Left renal cortex interstitium (tissue), 4 donors: Measurements from ENCODE around the gene KATNAL2. TPM values are rescaled to one million over a fixed set of nuclear protein-coding genes. Genes with fewer than 3 reads are reported as not detected.
"Not testable (repeated sequence)": the region's sequence is repeated elsewhere in the genome, so short reads cannot be mapped to it uniquely, and the experiment has no call there.

ENCODE experiments used
- DNase-seq, 4 donors: peaks; one replicate each; pipeline ENCODE4 v3.0.0-alpha.2; 2013; ENCODE audit warnings: low read depth in 4 of 4, low spot score in 2 of 4, missing footprints in 1 of 4
- polyA plus RNA-seq, 4 donors: library from polyadenylated mRNA; unstranded; fragments of 120-200 nt; gene quantifications; one replicate each; pipeline ENCODE4 v1.2.1, GENCODE V29; 2013; ENCODE audit not compliant: insufficient read length in 4 of 4

Gene KATNAL2
- polyA plus RNA-seq, 4 donors: 9.8 to 13.5 (median 11.2) TPM

DNA sequence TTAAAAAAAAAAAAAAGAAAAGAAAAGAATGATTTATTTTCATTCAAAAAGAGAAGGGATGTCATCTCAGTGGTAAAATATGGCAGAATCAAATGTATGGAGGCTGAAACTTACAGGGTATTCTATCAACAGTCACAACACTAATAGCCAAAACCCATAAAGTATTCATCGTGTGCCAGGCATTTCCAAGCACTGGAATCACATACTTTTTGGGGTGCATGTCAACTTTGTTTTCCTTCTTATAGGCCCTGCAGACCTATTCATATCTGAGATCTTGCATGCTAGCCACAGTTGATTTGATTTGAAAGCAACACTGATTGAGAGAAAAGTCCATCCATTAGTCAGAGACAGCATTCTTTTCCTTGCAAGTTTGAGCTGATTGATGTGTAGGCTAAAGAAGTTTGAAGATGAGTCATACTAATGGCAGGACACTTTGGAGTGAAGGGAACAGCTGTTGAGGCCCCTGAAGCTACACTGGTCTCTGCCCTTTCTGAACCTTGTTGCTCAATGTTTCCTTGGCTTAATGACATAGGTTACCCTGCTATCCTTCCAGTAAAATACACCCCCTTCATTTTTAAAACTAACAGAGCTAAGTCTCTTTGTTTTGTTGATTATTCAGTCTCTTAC, 22.0 kb downstream of the KATNAL2 start:
- no peak for DNase-seq

GRCh38 chr18:46939998-46940571, 22.7 kb downstream of the KATNAL2 start:
- no peak for DNase-seq

- no peak for DNase-seq
These were observed 25.2 kb downstream of the KATNAL2 start for GRCh38 chr18:46942646-46943045.

- DNase-seq: peak; percentile 60 to 82 (median 70)
These were observed 29.4 kb downstream of the KATNAL2 start for GRCh38 chr18:46946656-46947282.

DNA sequence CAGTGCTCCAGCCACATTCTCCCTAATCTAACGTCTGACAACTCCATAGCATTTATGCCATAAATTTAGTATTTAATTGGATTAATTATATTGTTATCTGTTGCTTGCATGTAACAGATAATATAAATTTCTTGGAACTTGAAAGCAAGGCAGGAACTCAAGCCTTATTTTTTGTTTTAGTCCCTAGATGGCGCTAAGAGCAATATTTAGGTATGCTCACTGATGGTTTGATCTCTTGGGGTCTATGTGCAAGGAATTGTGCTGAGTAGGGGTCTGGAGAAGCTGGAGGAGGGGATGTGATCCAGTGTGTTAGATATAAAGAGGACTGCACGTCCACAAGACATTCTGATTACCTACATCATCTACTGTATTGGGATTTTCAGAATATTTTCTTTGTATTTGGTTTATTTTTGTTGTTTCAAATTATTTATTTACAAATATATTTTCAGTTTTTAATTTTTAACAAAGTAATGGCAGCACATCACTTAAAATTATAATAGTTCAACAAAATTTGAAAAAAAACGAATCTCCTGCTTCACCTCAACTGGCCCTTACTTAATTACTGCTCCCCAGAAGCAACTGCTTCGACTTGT, 32.8 kb downstream of the KATNAL2 start:
- no peak for DNase-seq

DNA sequence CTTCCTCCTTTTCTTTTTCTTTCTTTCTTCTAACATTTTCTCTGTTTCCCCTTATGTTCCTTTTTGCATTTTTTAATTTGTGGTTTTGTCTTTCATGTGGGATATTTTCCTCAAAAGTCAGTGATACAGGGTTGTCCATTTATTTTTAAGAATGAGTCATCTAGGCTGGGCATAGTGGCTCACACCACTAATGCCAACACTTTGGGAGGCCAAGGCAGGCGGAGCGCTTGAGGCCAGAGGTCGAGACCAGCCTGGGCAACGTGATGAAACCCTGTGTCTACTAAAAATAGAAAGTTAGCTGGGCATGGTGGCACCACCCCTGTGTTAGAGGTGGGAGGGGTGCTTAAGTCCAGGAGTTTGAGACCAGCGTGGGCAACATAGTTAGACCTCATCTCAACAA, 35.8 kb downstream of the KATNAL2 start:
- no peak for DNase-seq

GRCh38 chr18:46958209-46958608, 40.8 kb downstream of the KATNAL2 start:
- no peak for DNase-seq

GRCh38 chr18:46963656-46964578, 46.5 kb downstream of the KATNAL2 start:
- DNase-seq: not testable (repeated sequence)

GRCh38 chr18:46964579-46965293, 47.3 kb downstream of the KATNAL2 start:
- not testable (repeated sequence) for DNase-seq

- DNase-seq: not testable (repeated sequence)
These were observed 48.9 kb downstream of the KATNAL2 start for GRCh38 chr18:46966266-46966665.

GRCh38 chr18:46969551-46969950, 52.1 kb downstream of the KATNAL2 start:
- DNase-seq: not testable (repeated sequence)

GRCh38 chr18:47019870-47020269, 102.5 kb downstream of the KATNAL2 start:
- not testable (repeated sequence) for DNase-seq

- DNase-seq: not testable (repeated sequence)
These were observed 103.4 kb downstream of the KATNAL2 start for GRCh38 chr18:47020757-47021156.

GRCh38 chr18:47022821-47023220, 105.4 kb downstream of the KATNAL2 start:
- not testable (repeated sequence) for DNase-seq

DNA sequence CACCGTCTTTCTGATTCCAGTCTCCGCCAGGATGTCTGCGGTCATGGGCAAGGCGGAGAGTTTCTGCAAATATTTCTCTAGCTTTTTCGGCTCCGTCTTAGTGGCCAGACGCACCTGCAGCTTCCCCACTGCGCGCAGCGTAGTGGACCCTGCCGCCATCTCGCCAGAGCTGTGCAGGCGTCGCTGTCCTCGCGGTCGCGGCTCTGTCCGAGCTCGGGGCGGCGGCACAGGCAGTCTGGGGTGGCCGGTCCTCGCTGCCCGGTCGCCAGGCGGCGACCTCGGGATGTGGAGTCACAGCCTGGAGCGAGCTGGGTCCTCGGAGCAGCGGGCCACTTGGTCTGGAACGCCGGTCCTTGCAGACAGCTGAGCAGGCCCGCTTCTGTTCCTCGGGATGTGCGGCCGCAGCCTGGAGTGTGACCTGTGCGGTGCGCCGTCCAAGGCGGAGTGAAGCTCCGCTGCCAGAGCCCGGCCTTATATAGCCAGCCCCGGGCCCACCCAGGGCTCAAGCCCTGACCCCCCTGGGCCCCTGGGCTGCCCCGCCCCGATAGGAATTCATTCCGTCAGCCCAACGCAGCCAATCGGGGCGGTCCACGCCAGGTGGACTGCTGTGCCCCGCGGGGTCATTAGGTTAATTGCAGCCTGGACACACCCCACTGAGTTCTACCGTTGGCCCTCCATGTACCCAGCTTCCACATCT, 106.5 kb downstream of the KATNAL2 start:
- DNase-seq: not testable (repeated sequence)

DNA sequence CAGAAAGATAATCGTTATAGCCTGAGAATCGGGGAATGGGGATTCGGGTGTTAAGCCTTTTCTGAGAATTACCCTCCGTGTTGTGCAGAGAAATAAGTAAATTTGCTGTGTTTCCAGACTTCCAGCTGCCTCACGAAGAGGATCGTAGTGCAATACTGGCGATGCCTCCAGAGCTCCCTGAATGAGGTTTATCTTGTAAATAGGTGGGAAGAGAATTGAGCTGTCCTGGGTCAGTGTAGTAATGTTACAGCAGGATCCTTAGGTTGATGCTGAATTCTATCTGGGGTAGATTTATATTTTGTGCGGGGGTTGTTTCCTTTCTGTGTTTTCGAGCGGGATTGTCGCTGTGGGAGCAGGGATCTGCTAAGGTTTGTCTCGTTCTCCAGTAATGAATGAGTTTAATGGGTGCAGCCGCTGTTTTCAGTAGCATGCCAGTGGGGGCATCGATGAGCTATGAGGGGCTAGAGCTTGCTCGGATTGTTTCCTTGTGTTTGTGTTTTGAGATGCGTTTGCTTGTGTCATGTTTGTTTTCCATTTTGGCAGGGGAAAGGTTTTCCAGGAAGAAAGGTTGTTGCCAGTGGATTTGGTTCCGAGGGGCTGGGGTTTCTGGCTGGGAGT, 108.3 kb downstream of the KATNAL2 start:
- not testable (repeated sequence) for DNase-seq

DNA sequence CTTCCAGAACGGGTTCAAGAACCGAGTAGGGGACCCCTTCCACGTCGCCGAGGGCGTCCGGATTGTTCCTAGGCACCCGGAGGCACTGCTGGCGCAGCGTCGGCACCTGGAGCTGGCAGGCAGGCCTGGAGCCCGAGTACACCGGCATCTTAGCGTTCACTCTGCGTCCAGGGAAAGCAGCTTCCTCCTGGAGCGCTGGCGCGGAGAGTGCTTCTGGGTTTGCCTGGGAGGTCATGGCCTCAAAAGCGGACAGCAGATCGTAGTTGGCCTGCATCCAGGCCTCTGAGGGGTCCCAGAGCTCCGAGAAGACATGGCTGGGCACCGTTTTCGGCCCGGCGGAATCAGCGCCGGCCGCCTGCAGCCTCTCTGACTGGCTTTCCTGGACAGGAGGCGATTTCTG, 111.3 kb downstream of the KATNAL2 start:
- not testable (repeated sequence) for DNase-seq

DNA sequence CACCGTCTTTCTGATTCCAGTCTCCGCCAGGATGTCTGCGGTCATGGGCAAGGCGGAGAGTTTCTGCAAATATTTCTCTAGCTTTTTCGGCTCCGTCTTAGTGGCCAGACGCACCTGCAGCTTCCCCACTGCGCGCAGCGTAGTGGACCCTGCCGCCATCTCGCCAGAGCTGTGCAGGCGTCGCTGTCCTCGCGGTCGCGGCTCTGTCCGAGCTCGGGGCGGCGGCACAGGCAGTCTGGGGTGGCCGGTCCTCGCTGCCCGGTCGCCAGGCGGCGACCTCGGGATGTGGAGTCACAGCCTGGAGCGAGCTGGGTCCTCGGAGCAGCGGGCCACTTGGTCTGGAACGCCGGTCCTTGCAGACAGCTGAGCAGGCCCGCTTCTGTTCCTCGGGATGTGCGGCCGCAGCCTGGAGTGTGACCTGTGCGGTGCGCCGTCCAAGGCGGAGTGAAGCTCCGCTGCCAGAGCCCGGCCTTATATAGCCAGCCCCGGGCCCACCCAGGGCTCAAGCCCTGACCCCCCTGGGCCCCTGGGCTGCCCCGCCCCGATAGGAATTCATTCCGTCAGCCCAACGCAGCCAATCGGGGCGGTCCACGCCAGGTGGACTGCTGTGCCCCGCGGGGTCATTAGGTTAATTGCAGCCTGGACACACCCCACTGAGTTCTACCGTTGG, 112.4 kb downstream of the KATNAL2 start:
- DNase-seq: not testable (repeated sequence)
